Measurements from ENCODE around the gene MED25. TPM values are rescaled to one million over a fixed set of nuclear protein-coding genes. Genes with fewer than 3 reads are reported as not detected.

The MED25 gene
- total and polyA plus RNA-seq, 2 of the 4 experiments (the other 2 are of a cell fraction) = 4.7 to 38.5 TPM

- H2AK5ac ChIP-seq (ENCODE audit: low read depth, low read length) = no peak overlapping the region
- H3K18ac ChIP-seq (ENCODE audit: low read depth, low read length) = no peak overlapping the region
- no peak for DNase-seq
- 97% methylated on average over 15 of the region's 17 CpGs; no CpG with 5 or more reads in 1 of the 2 experiments for WGBS, 2 experiments (ENCODE audit: extremely low coverage in 2 of 2, insufficient read length in 1 of 2)
- H2AK9ac ChIP-seq (replicated peaks; ENCODE audit: low read depth, low read length, poor library complexity) = no peak overlapping the region
- H4K20me1 ChIP-seq (ENCODE audit: insufficient read depth, low read length) = peaks cover 26% of the 10 kb centered on the region
- ATAC-seq (ENCODE audit: low read depth) = no peak
- H3K4ac ChIP-seq (ENCODE audit: low read depth, low read length) = no peak overlapping the region
- BruUV-seq (replicated peaks) = no TSS peak
- H3K9me1 ChIP-seq (ENCODE audit: insufficient read depth, low read length) = peaks cover 13% of the 10 kb centered on the region
- H3K36me3 ChIP-seq (ENCODE audit: control insufficient read depth, insufficient read depth, low read length) = peaks cover 46% of the 10 kb centered on the region
- H3K27me3 ChIP-seq (ENCODE audit: control insufficient read depth, insufficient read depth, low read length) = no peaks in the 10 kb centered on the region
- H2BK5ac ChIP-seq (ENCODE audit: low read depth, low read length, poor library complexity, severe bottlenecking) = no peak overlapping the region
- dilution Hi-C loops (cut with HindIII; ENCODE audit: low sequenced_read_pairs, unreplicated experiment) (no loop called here), intact Hi-C loops (cut with micrococcal nuclease) (no loop called here), in situ Hi-C loops (cut with MboI; ENCODE audit: low sequenced_read_pairs) (no loop called here)
- no peak overlapping the region for H3K9ac ChIP-seq (ENCODE audit: low read depth, low read length)
- no peak overlapping the region for H2AFZ ChIP-seq (replicated peaks; ENCODE audit: low read length, poor library complexity)
- H3K4me2 ChIP-seq (ENCODE audit: low read depth, low read length) = no peak overlapping the region
- no peak overlapping the region for H4K5ac ChIP-seq (ENCODE audit: low read depth, low read length)
- TF ChIP-seq ELK1 (IDR thresholded peaks at IDR 0.05; ENCODE audit: borderline replicate concordance, low read depth, low read length) (no peak), CHD1 (IDR thresholded peaks at IDR 0.05; ENCODE audit: low read depth, low read length) (no peak), MAZ (IDR thresholded peaks at IDR 0.05; ENCODE audit: borderline replicate concordance, low read depth, low read length) (no peak), POLR2A (IDR thresholded peaks at IDR 0.05; ENCODE audit: low read depth, low read length) (no peak), MXI1 (IDR thresholded peaks at IDR 0.05; ENCODE audit: borderline replicate concordance, low read depth, low read length) (no peak), BHLHE40 (IDR thresholded peaks at IDR 0.05; ENCODE audit: low read depth, low read length) (no peak), SMC3 (IDR thresholded peaks at IDR 0.05; ENCODE audit: low read depth, low read length) (no peak), RCOR1 (IDR thresholded peaks at IDR 0.05; ENCODE audit: insufficient replicate concordance, low read length) (no peak)
- TF ChIP-seq, protein P1, sequence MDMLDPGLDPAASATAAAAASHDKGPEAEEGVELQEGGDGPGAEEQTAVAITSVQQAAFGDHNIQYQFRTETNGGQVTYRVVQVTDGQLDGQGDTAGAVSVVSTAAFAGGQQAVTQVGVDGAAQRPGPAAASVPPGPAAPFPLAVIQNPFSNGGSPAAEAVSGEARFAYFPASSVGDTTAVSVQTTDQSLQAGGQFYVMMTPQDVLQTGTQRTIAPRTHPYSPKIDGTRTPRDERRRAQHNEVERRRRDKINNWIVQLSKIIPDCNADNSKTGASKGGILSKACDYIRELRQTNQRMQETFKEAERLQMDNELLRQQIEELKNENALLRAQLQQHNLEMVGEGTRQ (IDR thresholded peaks at IDR 0.05; ENCODE audit: low read depth, low read length) = no peak
- TF ChIP-seq, protein P2, sequence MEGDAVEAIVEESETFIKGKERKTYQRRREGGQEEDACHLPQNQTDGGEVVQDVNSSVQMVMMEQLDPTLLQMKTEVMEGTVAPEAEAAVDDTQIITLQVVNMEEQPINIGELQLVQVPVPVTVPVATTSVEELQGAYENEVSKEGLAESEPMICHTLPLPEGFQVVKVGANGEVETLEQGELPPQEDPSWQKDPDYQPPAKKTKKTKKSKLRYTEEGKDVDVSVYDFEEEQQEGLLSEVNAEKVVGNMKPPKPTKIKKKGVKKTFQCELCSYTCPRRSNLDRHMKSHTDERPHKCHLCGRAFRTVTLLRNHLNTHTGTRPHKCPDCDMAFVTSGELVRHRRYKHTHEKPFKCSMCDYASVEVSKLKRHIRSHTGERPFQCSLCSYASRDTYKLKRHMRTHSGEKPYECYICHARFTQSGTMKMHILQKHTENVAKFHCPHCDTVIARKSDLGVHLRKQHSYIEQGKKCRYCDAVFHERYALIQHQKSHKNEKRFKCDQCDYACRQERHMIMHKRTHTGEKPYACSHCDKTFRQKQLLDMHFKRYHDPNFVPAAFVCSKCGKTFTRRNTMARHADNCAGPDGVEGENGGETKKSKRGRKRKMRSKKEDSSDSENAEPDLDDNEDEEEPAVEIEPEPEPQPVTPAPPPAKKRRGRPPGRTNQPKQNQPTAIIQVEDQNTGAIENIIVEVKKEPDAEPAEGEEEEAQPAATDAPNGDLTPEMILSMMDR (conservative IDR thresholded peaks at IDR 0.05; ENCODE audit: low read depth, low read length) = no peak
- POLR2A ChIA-PET (ENCODE audit: unreplicated experiment) = no interaction called here
- H3K23ac ChIP-seq (ENCODE audit: low read depth, low read length) = no peak overlapping the region
- H3K4me1 ChIP-seq (ENCODE audit: control insufficient read depth, insufficient read depth, low read length) = peaks cover 9% of the 10 kb centered on the region
- H2BK15ac ChIP-seq (ENCODE audit: low read depth, low read length) = no peak overlapping the region
- no peak overlapping the region for H3K4me3 ChIP-seq (ENCODE audit: insufficient read depth, low read depth, low read length)
- H4K8ac ChIP-seq (ENCODE audit: low read depth in 2 of 2, low read length in 2 of 2) = no peak overlapping the region
- H3K9me3 ChIP-seq (ENCODE audit: control insufficient read depth, insufficient read depth, low read length) = no peaks in the 10 kb centered on the region
- H3K79me1 ChIP-seq (ENCODE audit: low read depth in 1 of 2, low read length in 2 of 2) = peaks cover 23 to 69% of the 10 kb centered on the region in 2 experiments
- no peak overlapping the region for H3K56ac ChIP-seq (ENCODE audit: extremely low read depth, insufficient read depth, low read length)
- H3K14ac ChIP-seq (replicated peaks; ENCODE audit: low read depth, low read length) = no peak overlapping the region
- CTCF ChIA-PET = no interaction called here
- no peak overlapping the region for H2BK120ac ChIP-seq (ENCODE audit: low read depth, low read length)
- H3K27ac ChIP-seq (ENCODE audit: insufficient read depth, low read length) = no peak overlapping the region
- H4K91ac ChIP-seq (ENCODE audit: insufficient read depth, low read depth, low read length) = no peak overlapping the region
- H2BK20ac ChIP-seq (ENCODE audit: low read depth, low read length) = no peak overlapping the region
Observed at GRCh38 chr19:49863935-49864320, 45.8 kb downstream of the MED25 start.

All from IMR-90 (cell line).